ENCODE results near the gene AMOT.

DNA sequence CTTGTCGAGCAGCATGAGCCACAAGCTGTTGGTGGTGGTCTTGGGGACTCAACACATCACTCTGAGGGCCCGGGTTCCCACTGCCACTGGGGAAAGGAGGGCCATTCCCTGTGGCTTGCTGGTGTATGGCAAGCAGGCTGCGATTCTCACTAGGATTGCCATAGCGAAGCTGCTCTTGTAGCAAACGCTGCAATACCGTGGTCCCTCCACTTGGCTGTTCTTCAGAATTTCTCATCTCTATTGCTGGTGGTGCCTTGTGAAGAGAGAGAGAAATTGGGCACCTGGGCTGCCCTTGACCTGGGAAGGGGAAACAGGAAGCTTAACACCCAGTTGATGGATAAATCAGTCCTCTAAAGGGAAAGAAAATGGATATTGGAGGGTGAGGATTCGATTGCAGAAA, 17.7 kb downstream of the AMOT start:
- TF ChIP-seq, protein P1, sequence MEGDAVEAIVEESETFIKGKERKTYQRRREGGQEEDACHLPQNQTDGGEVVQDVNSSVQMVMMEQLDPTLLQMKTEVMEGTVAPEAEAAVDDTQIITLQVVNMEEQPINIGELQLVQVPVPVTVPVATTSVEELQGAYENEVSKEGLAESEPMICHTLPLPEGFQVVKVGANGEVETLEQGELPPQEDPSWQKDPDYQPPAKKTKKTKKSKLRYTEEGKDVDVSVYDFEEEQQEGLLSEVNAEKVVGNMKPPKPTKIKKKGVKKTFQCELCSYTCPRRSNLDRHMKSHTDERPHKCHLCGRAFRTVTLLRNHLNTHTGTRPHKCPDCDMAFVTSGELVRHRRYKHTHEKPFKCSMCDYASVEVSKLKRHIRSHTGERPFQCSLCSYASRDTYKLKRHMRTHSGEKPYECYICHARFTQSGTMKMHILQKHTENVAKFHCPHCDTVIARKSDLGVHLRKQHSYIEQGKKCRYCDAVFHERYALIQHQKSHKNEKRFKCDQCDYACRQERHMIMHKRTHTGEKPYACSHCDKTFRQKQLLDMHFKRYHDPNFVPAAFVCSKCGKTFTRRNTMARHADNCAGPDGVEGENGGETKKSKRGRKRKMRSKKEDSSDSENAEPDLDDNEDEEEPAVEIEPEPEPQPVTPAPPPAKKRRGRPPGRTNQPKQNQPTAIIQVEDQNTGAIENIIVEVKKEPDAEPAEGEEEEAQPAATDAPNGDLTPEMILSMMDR (IDR thresholded peaks at IDR 0.05; ENCODE audit: low read length): no peak
- no peak for TF ChIP-seq EZH2phosphoT487 (IDR thresholded peaks at IDR 0.05; ENCODE audit: low read length)

Data from MM.1S (cell line).